ENCODE data around the gene PTPRH.

Gene PTPRH

GRCh38 chr19:55208880-55209692, at the start of gene PTPRH:
Gene PTPRH (minus strand): TSS chr19:55209501. CDS start chr19:55209433, 68 bp downstream.
- H3K27ac ChIP-seq, result no peak within 1 kb of the TSS

GRCh38 chr19:55258476-55258827, 49.2 kb upstream of the PTPRH start:
- TF ChIP-seq ZFX (IDR thresholded peaks at IDR 0.05) (no peak), CTCF (conservative IDR thresholded peaks at IDR 0.05) (no peak)
- H3K27ac ChIP-seq, result peak overlapping the region; percentile 93

More at GRCh38 chr19:55208880-55209692, at the start of gene PTPRH:
- TF ChIP-seq CTCF (conservative IDR thresholded peaks at IDR 0.05), result no peak
- TF ChIP-seq ZFX (IDR thresholded peaks at IDR 0.05), result no peak

GRCh38 chr19:55257461-55258420, 48.4 kb upstream of the PTPRH start:
- no peak for TF ChIP-seq CTCF (conservative IDR thresholded peaks at IDR 0.05)
- TF ChIP-seq ZFX (IDR thresholded peaks at IDR 0.05), result no peak
- peak overlapping the region; percentile 93 for H3K27ac ChIP-seq

- H3K27ac ChIP-seq, result no peak overlapping the region
- no peak for TF ChIP-seq ZFX (IDR thresholded peaks at IDR 0.05)
- no peak for TF ChIP-seq CTCF (conservative IDR thresholded peaks at IDR 0.05)
Observed at GRCh38 chr19:55256562-55257460, 47.5 kb upstream of the PTPRH start.

GRCh38 chr19:55255618-55256423, 46.5 kb upstream of the PTPRH start:
- TF ChIP-seq ZFX (IDR thresholded peaks at IDR 0.05) (no peak), CTCF (conservative IDR thresholded peaks at IDR 0.05) (no peak)
- H3K27ac ChIP-seq, result no peak overlapping the region

GRCh38 chr19:55254625-55254977, 45.3 kb upstream of the PTPRH start:
- no peak overlapping the region for H3K27ac ChIP-seq
- no peak for TF ChIP-seq ZFX (IDR thresholded peaks at IDR 0.05)
- TF ChIP-seq CTCF (conservative IDR thresholded peaks at IDR 0.05), result no peak

Data from C4-2B (cell line).